HG03175 (cell line): Measurements from ENCODE around the gene PRKAA1.
"Not testable (repeated sequence)": the region's sequence is repeated elsewhere in the genome, so short reads cannot be mapped to it uniquely, and the experiment has no call there.

Experiments used
- ATAC-seq: cut with Tn5 transposase; IDR thresholded peaks from one replicate; pipeline ENCODE4 v1.9.1; 2021; ENCODE audit warnings: mild to moderate bottlenecking, moderate library complexity; ENCODE audit not compliant: unreplicated experiment

The PRKAA1 gene

GRCh38 chr5:40734986-40735385 lies 63.2 kb downstream of the PRKAA1 start:
- ATAC-seq, result no peak

DNA sequence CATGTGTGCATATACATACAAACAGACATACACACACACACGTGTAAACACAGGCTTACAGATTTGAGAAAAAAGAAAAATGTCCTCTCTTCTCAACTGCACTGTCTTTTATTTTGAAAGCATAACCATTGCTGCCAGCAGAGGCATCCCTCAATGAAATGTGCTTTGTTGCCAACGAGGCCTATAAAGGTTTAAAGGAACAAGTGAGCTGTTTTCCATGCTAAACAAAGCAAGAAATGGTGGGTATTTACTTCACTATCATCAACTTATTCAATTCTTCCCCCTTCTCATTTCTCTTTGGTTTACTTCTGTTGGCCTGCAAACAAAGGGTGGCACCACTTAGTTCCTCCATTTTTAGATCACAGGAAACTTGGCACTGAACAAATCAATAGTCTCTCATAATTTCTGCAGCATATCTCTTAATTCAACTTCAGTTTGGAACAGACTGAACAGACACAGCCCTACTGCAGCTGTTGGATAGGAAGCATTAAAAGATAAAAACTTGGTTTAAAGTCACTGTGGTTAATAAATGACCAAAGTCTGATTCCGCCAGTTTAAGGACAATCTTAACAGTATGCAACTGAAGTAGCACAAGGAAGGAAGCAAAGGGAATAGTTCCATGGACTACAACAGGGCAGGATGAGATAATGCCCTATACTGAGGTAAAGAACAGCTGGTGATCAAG lies 64.2 kb downstream of the PRKAA1 start:
- no peak for ATAC-seq

GRCh38 chr5:40733434-40733833 lies 64.7 kb downstream of the PRKAA1 start:
- no peak for ATAC-seq

GRCh38 chr5:40722497-40722911 lies 75.7 kb downstream of the PRKAA1 start:
- ATAC-seq, result not testable (repeated sequence)

DNA sequence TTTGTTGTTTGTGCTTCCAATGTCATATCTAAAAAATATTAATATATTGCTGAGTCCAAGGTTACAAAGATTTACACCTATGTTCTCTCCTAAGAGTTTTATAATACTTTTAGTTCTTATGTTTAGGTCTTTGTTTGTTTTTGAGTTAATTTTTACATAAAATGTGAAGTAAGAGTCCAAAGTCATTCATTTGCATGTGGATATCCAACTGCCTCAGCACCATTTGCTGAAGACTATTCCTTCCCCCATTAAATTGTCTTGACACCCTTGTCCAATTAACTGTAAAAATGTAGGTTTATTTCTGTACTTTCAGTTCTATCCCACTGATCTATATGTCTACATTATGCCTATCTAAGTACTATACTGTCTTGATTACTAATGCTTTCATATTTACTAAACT lies 78.1 kb downstream of the PRKAA1 start:
- ATAC-seq, result no peak

GRCh38 chr5:40717281-40717680 lies 80.9 kb downstream of the PRKAA1 start:
- ATAC-seq, result no peak

DNA sequence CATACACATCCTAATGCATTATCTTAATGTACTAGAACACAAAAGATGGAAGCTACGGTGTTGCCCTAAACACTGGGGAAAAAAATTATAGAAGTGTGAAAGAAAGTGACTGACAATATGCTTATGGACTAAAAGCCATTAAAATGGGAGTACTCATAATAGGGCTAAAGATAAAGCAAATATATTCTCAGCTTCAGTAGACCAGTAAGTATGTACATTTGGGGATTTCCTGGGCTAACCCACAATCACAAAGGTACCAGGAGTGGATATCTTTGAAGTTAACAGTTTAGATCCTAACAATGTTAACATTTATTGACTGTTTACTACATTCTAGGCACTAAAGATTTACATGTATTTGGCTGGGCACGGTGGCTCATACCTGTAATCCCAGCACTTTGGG lies 81.6 kb downstream of the PRKAA1 start:
- no peak for ATAC-seq

DNA sequence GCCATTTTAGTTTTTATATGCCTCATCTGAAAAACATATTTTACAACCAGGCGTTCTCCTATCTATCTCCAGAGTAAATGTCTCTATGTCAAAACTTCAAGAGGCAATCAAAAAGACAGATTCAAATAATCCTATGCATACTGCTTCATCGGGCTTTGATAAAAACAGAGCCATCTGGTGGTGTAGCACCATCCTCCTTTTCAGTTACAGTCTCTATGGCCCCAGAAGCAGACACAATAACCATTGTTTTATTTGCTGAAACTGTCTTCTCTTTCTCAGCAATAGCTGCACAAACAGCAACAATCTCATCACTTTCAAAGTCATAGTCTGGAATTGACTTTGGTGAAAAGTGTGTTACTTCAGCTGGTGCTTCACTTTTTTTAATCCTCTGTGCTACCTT lies 82.2 kb downstream of the PRKAA1 start:
- ATAC-seq, result no peak

DNA sequence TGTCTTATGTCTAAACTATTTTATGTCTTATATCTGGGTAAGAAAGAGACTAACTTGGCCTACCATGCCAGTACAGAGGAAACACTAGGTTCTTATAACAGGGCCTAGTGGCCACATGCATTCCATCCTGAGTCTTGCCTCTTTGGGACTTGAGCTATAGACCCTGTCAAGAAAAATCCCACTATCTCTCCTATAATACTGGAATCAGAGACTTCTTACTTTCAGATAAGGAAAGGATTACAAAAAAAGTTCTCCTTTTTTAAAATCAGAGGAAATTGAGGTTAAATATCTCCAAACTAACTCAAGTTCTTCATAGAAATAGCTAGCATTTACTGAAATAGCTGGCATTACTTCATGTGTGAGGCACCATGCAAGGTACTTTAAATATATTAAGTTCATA lies 84.2 kb downstream of the PRKAA1 start:
- no peak for ATAC-seq

DNA sequence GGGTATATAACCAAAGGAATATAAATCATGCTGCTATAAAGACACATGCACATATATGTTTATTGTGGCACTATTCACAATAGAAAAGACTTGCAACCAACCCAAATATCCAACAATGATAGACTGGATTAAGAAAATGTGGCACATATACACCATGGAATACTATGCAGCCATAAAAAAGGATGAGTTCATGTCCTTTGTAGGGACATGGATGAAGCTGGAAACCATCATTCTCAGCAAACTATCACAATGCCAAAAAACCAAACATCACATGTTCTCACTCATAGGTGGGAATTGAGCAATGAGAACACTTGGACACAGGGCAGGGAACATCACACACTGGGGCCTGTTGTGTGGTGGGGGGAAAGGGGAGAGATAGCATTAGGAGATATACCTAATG lies 87.6 kb downstream of the PRKAA1 start:
- not testable (repeated sequence) for ATAC-seq
